GM21576 (cell line): ENCODE measurements around the gene MICALL2.

Experiments
- ATAC-seq: cut with Tn5 transposase; IDR thresholded peaks from one replicate; pipeline ENCODE4 v1.9.1; 2021; ENCODE audit warnings: mild to moderate bottlenecking, moderate library complexity; ENCODE audit not compliant: unreplicated experiment

The MICALL2 gene

DNA sequence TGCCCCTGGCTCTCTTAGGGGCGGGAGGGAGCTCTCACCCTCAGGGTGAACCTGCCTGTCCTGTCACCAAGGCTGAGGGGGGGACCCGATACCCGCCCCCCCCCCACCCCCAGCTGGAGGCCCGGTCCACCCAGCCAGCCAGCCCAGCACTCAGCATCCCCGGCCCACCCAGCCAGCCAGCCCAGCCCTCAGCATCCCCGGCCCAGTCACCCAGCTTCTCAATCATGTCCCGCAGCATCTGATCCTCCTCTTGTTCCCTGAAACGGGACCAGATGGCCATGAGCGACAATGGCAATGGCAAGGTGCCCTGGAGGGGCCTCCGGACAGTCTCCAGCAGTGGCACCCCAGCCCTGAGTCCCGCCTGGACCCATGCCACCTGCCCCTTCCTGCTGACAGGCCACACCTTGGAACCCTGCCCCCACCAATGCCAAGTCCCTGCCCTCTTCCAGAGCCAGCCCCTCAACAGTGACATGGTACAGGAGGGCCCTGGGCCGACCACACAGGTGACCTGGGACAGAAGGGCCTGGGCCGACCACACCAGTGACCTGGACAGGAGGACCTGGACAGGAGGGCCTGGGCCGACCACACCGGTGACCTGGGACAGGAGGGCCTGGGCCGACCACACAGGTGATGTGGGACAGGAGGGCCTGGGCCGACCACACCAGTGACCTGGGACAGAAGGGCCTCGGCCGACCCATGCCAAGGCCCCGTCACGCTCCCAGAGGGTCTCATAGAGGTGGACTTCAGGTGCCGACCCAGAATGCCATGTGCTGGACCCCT, 24.2 kb downstream of the MICALL2 start:
- ATAC-seq: no peak

DNA sequence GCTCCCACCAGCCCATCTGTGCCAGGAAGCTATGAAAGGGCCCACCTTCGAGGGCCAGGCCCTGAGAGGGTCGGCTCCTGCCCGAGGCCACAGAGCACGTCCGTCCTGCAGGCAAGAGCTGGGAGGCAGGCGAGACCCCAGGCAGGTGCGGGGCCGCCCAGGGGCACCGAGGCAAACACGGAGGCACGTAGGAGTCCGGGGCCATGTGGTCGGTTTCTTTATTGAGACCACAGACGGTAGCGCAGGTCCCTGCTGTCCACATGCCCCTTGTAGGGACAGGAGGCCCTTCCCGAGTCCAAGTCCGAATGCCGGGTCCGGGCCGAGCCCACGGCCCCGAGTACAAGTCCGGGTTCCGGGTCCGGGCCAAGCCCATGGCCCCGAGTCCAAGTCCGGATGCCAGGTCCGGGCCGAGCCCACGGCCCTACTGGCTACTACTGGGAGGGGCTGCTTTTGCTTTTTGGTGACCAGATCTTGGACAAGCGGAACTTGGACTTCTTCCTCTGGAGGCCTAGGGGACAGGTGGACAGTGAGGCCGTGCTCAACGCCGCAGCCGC, 25.0 kb downstream of the MICALL2 start:
- no peak for ATAC-seq

DNA sequence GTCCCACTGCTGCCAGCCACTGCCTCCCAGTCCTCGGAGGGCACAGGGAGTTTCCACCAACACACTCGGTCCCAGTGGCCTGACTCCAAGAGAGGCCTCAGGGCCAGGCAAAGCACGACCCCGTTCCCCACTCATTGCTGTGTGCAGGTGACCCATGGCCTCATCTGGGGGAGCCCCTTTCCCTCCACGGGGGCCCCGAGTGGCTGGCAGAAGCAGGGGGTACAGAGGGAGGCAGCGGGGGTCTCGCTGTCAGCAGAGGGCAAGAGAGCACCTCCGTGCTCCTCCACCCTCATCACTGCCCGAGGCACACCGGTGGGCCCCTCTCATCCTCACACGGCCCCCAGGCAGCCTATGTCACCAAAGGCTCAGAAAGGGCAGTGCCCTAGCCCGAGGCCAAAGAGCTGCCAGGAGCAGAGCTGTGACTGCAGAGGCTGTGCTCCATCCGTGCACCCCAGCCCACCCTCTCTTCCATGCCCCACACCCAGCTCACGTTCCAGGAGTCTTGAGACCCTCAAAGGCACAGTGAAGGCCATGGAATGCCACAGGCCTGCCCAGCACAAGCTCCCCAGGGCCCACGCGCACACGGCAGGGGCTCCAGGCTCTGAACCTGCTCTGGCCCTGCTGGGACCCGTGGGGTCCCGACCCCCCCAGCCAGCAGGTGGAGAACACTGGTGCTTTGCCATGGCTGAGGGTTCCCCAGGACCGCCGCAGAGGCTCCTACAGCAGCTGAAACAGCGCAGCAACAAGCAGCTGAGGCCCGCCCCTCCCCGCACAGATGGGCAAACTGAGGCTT, 25.9 kb downstream of the MICALL2 start:
- ATAC-seq: no peak

- no peak for ATAC-seq
These were observed 26.7 kb downstream of the MICALL2 start for GRCh38 chr7:1432411-1433082.

GRCh38 chr7:1431634-1432380, 27.5 kb downstream of the MICALL2 start:
- no peak for ATAC-seq

DNA sequence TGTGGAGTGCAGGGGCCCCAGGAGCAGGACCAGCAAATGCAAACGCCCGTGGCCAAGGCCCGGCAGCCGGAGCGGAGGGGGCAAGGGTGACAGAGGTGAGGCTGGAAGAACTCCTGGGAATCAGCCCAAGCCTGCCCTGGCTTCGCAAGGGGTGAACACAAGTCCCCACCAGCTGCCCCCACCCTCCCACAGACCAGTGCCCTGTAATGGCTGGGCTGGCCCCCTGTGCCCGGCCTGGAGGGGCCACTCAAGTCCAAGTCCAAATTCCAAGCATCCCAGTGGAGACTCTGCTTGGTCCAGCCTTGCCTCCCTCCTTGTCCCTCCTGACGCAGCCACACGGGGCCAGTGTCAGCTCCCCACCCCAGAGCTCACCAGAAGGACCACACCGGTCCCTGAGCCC, 28.0 kb downstream of the MICALL2 start:
- ATAC-seq: no peak

GRCh38 chr7:1430056-1430845, 29.0 kb downstream of the MICALL2 start:
- ATAC-seq: no peak

GRCh38 chr7:1428941-1429501, 30.2 kb downstream of the MICALL2 start:
- ATAC-seq: no peak

- no peak for ATAC-seq
These were observed 32.1 kb downstream of the MICALL2 start for GRCh38 chr7:1427064-1427657.

GRCh38 chr7:1426474-1426873, 32.8 kb downstream of the MICALL2 start:
- ATAC-seq: no peak

DNA sequence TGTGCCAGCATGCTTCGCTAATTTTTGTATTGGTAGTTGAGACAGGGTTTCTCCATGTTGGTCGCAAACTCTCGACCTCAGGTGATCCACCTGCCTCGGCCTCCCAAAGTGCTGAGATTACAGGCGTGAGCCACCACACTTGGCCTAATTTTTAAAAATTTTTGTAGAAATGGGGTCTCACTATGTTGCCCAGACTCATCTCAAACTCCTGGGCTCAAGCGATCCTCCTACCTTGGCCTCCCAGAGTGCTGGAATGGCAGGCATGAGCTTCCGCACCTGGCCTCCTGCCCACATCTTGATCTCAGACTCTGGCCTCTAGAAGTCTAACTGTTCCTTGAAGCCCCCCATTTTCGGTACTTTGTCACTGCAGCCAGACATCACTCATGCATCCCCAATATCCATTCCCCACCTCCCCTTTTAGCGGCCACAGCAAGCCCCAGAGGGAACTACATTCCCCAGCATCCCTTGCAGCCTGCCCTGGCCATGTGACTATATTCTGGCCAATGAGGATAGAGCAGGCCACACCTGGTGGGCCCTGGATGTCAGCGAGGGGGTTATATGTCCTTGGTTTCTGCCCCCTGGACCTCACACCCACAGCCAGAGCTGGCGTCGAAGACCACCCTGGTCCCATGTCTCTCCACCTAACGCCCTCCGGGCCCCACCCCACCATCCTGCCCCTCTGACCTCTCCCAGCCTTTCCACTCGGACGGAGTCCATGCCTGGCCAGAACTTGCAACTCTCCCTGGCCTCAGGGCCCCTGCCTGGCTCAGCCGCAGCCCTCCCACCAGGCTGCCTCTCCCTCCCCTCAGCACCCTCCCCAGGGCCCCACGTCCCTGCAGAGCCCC, 33.8 kb downstream of the MICALL2 start:
- ATAC-seq: no peak

GRCh38 chr7:1424041-1424440, 35.2 kb downstream of the MICALL2 start:
- no peak for ATAC-seq

GRCh38 chr7:1423264-1423811, 35.9 kb downstream of the MICALL2 start:
- no peak for ATAC-seq

GRCh38 chr7:1422512-1423263, 36.6 kb downstream of the MICALL2 start:
- no peak for ATAC-seq

DNA sequence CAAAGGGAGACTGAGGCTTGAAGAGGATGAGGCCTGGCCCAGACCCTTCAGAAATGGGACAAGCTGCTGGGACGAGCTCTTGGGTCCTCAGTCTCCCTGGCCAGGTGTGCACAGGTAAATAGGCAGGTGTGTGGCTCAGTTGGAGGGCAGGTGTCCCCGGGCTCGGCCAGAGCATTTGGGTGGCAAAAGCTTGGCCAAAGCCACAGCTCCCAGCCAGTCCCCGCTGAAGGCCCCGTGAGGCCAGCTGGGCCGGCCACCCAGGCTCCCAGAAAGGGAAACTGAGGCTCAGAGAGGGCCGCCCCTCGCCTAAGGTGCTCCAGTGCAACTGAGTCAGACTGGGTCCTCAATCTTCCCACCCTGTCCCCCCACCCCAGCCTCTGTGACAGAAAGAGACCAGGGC, 37.3 kb downstream of the MICALL2 start:
- no peak for ATAC-seq

GRCh38 chr7:1421020-1421790, 38.1 kb downstream of the MICALL2 start:
- ATAC-seq: no peak

GRCh38 chr7:1419688-1420087, 39.6 kb downstream of the MICALL2 start:
- no peak for ATAC-seq
